NCI-H460 (cell line): ENCODE data around the gene FLG. TPM values are rescaled to one million over a fixed set of nuclear protein-coding genes. Genes with fewer than 3 reads are reported as not detected.
A peak's percentile ranks its signal among the peaks of the same experiment; 100 is the strongest.
"Not testable (repeated sequence)": the region's sequence is repeated elsewhere in the genome, so short reads cannot be mapped to it uniquely, and the experiment has no call there.

ENCODE experiments used
- DNase-seq: peaks from one replicate; pipeline ENCODE4 v3.0.0-alpha.2; 2016; ENCODE audit warnings: low read depth; ENCODE audit errors: extremely low read depth
- polyA plus RNA-seq: library from polyadenylated mRNA; depleted of rRNA; stranded (reverse); fragments of >200 nt; gene quantifications from 2 replicates; pipeline ENCODE4 v1.2.3, GENCODE V29; 2014; cell fraction: nucleus; rRNA removed
- total RNA-seq: library from RNA; depleted of rRNA; stranded (reverse); fragments of >200 nt; shearing (Covaris generic); gene quantifications from 2 replicates; pipeline ENCODE4 v1.2.3, GENCODE V29; 2014; rRNA removed

The FLG gene
- not detected in 2 replicates for total RNA-seq
- not detected in 2 replicates for polyA plus RNA-seq

DNA sequence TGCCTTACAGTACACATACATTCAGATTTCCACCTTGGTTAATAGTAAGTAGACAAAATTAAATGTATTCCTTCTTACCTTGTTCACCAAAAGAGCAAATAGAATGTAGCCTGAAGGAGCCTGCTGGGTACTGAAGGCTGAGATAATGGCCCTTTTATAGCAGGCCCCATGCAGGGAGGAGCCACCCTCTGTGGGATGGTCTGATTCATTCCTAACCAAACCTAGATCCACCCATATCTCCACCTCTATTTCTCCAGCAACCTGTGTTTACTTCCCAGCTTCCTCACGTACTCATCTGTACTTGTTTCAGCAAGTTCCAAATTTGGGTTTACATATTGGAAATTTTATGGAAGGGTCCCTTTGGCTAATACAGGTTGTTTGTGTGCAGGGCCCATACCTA is at the start of gene FLG:
TSS of gene FLG (minus strand) at position 129 of the 400 bp plus-strand sequence. CDS start 9,783 bp downstream, outside the sequence.
- no peak for DNase-seq

DNA sequence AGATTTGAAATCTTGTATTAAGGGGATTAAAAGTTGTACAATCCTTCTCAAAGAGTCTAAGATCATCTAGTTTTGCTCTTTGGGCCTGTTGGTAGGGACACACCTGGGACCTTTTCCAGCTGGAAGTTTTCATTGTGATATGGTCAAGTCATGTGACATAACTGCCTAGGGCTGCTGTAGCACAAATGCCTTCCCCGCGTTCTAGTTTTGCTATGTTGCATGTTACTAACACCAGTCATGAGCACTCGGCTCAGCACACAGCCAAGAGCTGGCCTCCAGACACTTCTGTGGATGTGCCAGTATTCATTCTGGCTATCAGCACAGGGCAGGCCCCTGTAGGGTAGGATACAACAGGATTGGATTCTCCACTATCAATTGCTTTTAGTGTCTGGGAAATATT is 49.4 kb upstream of the FLG start:
- DNase-seq, result no peak

DNA sequence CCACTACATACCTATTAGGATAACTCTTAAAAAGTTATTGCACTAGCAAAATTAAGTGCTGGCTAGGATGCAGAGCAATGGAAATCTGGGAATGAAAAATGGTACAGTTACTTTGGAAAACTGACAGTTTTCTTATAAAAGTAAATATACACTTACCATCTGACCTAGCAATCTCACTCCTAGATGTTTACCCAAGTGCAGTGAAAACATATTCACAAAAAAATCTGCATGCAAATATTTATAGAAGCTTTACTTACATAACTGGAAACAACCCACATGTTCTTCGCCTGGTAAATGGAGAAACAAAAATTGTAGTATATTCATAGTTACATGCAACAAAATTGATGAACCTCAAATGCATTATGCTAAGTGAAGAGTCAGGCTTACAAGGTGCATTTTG is 47.6 kb upstream of the FLG start:
- no peak for DNase-seq

DNA sequence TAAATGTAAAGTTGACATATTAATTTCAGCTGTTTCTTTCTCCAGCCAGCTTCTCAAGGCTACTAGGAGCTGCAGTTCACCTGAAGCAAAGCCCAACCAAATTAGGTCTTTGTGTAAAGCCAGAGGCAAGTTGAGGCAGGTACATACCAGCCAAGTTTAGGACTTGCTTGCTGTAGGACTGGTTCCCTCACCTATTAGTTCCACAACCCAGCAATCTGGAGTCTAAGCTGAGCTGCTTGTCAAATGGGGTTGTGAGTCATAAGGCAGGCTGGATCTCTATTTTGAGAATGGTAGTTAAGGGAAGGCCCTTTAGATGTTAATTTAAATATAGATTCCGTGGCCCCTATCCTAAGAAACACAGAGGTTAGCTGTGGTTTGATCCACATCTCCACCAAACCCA is 42.4 kb upstream of the FLG start:
- no peak for DNase-seq

DNA sequence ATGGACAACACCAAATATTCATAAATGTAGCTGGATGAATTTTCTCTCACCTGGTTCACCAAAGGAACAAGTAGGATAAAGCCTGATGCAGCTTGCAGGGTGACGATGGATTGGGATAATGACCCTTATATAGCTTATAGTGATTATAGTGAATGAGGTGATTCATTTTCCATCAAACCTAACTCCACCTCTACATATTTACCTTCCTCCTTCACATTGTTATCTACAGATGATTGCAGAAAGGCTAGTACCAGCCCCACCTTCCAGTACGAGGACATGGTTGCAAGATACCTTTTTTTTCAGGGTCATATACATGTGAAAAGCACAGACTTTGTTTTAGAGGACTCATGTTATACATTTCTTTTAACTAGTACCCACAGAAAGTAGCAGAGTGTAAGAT is 34.9 kb upstream of the FLG start, which contains the start of gene FLG2:
TSS of gene FLG2 (minus strand) at position 101 of the 400 bp plus-strand sequence. CDS start 1,122 bp downstream, outside the sequence.
- no peak for DNase-seq

DNA sequence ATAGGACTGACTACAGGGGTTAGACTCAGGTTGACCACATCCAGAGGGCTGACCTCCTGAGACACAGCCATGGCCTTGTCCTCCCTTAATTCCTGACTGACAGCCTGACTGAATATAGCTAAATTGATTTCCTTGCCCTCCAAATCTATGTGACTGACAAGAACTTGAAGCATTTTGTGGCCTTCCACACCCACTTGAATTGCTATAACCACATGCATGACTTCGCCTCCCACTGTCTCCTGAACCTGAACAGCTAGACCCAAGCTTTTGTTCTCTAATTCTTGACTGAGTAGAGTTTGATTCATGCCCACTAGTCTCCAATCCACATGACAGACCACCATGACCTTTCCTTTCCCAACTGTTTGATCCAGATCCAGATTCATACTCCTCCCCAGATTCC is 31.7 kb upstream of the FLG start:
- no peak for DNase-seq

DNA sequence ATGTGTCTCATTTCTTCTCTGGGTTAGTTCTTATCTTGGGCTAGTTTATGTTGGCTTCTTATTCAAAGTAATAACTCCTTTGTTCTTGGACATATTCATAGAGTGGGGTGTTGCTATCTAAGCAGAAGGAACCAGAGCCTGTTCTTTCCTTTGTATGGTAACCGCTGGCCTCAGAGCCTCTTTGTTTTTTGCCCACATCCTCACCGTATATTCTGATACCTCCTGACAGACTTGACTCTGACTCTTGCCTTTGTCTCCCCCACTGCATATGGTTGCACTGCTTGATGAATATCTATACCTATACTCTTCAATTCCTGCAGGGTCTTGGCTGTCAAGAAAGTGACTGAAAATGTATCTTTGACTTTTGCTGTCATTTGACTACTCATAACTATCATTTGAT is 24.6 kb upstream of the FLG start:
- no peak for DNase-seq

DNA sequence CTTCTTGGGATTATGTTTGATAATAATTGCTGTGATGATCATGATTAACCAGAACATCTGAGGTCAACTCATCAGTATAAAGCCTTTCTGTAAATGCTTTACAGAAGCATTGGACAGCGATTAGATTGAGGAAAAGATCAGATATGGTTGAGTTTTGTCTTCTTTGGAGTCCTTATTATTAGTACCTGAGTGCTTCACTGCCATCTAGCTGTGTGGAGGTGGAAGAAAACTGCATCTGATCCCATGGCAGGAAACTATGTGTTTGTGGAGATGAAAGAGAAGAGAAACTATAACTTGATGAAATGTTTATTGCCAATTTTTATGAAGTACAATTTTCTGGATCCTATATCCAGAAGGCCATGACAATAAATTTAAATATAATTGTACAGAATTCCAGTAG is 23.4 kb upstream of the FLG start:
- no peak for DNase-seq

DNA sequence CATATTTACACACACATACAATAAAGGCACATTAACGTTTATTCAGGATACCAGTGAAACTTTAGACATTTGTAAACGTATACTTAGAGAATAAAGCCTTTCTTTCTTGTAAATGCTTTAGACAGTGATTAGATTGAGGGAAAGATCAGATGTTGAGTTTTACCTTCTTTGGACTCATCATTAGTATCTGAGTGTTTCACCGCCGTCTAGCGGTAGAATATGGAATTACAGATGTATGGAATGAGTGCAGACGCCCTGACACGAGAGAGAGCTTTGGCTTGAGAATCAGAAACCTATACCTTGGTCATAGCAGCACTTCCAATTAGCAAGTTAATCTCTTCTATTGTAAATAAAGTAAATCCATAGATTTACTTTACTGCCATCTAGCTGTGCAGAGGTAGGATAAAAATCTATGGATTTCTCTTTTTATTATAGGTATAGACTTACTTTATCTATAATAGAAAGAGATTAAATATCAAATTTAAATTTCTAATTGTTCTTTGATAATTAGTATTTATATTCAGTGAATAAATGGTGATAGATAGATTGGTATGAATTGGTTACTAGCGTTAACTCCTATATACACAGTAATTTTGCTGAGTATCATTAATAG is 22.2 kb upstream of the FLG start:
- peak; percentile 82 for DNase-seq

DNA sequence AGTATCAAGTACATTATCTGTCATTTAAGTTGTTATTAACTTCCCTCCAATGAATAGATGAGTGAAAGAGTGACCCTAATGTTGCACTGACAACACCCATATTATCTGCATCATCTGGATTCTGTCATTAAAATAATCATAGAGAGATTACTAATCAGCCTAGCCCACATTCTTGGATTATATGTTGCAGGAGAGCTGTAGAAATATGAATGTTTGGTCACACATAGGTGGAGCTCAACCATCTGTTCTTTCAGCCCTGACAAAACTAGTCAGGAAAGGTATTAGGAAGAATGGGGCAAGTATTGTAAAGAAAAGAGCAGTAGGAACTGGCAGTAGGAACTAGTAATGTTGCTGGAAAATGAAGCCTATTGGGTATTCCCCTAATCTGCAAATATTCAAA is 19.4 kb upstream of the FLG start:
- DNase-seq, result no peak

DNA sequence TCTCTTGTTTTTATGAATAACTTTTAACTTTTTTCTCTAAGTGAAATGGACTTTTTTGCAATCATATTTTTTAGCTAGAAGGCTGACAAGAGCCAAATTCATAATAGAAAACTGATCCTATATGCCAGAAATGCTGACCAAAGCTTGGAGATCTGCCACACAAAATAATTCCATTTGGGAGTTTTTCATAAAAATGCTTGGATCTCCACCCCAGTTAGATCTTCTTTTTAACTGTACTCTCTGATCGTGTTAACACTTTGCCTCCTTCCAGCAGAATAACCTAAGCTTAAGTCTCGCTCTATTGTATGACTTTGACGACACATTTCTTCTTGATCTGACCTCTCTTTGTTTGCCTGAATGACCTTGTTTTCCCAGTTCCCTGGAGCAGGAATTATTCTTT is 18.0 kb upstream of the FLG start:
- DNase-seq, result no peak

DNA sequence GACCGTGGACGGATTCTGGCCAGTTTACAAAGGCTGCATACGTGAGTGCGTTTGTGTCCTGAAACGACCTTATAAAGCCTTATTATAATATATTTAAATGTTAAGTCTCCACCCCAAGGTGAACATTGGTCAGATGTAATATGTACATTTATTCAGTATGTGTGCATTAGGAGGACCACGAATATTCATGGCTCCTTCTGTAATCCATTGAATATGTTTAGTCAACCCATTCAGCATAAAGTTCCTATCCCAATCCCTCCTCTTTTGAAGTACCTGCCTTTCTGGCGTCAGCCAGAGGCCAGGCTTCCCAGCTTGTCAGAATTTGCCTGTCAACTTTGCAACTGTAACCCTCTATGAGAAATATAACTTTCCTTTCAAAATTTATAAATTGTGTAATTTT is 10.4 kb upstream of the FLG start:
- DNase-seq, result no peak

DNA sequence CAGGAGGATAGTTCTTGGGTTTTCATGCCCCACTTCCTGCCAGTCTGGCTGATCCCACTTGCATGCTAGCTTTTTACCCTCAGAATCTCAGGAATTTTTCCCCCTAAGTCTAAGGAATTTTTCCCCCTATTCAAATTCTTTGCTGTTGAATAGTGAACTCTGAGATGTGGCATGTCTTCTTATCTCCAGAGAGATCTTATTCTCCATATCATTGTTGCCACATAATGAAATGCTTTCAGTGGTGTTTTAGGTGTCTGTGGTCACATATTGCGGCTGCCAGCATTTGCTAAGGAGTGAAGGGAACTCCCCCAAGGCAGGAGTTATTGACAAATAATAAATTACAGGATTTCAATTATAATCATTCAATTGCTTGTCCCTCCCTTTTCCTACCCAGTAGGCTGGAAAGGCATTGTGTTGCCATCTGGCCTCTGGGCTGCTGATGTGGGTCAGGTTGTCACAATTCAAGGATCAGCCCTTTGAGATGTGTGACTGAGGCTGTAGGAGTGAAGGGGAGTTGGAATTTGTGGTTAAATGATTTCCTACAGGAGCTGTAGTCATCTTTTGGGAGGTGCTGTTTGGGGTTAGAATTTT is 3.9 kb upstream of the FLG start:
- no peak for DNase-seq

DNA sequence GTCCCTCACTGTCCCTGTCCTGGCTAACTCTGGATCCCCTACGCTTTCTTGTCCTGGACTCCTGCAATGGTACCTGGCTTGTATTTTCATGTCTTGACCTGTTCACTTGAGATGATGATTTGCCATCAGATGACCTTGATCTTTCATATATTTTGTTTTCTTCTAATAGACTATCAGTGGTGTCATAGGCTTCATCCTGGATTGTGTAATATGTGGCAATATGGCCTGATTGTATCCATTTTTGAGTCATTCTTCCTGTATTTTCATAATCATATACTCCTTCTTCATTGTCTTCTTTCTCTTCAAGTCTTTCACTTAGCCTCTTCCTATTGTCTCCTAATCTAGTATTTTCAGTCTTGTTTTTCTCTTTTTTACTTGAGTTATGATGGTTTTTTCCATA is 11.1 kb downstream of the FLG start:
- DNase-seq, result no peak

DNA sequence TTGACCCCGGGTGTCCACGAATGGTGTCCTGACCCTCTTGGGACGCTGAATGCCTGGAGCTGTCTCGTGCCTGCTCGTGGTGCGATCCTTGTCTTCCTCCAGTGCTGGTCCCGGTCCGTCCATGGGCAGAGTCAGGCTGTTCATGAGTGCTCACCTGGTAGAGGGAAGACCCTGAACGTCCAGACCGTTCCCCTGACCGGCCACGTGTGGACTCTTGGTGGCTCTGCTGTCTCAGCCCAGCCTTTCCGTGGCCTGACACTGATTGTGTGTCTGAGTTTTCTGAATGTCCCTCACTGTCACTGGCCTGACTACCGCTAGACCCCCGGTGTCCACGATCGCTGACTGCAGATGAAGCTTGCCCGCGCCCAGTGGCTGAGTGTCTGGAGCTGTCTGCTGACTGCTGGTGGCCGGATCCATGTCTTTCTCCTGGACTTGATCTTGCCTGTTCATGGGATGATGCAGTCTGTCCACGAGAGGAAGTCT is 11.7 kb downstream of the FLG start:
- DNase-seq, result no peak

DNA sequence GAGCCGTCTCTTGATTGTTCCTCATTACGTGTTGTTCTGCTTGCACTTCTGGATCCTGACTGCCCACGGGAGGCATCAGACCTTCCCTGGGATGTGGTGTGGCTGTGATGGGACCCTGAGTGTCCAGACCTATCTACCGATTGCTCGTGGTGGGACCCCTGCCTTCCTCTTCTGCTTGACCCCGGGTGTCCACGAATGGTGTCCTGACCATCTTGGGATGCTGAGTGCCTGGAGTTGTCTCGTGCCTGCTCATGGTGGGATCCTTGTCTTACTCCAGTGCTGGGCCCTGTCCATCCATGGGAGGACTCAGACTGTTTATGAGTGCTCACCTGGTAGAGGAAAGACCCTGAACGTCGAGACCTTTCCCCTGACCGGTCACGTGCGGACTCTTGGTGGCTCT is 12.9 kb downstream of the FLG start:
- DNase-seq, result not testable (repeated sequence)

DNA sequence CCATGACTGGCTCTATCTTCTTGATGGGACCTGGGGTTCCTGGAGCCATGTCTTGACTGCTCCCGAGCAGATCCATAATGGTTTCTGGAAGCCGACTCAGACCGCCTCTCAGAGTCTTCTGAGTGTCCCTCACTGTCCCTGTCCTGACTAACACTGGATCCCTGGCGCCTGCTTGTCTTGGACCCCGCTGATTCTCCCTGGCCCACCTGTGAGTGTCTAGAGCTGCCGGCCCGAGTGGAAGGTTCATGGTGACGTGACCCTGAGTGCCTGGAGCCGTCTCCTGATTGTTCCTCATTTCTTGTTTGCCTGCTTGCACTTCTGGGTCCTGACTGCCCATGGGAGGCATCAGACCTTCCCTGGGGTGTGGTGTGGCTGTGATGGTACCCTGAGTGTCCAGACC is 15.1 kb downstream of the FLG start:
- DNase-seq, result no peak

DNA sequence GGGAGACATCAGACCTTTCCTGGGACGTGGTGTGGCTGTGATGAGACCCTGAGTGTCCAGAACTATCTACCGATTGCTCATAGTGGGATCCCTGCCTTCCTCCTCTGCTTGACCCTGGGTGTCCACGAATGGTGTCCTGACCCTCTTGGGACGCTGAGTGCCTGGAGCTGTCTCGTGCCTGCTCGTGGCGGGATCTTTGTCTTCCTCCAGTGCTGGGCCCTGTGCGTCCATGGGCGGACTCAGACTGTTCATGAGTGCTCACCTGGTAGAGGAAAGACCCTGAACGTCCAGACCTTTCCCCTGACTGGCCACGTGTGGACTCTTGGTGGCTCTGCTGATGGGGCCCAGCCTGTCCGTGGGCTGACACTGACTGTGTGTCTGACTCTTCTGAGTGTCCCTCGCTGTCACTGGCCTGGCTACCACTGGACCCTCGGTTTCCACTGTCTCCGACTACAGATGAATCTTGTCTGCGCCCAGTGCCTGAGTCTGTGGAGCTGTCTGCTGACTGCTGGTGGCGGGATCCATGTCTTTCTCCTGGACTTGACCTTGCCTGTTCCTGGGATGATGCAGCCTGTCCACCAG is 15.6 kb downstream of the FLG start:
- not testable (repeated sequence) for DNase-seq

DNA sequence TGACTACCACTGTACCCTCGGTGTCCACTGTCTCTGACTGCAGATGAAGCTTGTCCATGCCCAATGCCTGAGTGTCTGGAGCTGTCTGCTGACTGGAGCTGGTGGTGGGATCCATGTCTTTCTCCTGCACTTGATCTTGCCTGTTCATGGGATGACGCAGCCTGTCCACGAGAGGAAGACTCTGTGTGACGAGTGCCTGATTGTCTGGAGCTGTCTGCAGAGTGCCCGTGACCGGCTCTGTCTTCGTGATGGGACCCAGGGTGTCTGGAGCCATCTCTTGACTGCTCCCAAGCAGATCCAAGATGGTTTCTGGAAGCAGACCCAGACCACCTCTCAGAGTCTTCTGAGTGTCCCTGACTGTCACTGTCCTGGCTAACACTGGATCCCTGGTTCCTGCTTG is 16.3 kb downstream of the FLG start:
- DNase-seq, result not testable (repeated sequence)

DNA sequence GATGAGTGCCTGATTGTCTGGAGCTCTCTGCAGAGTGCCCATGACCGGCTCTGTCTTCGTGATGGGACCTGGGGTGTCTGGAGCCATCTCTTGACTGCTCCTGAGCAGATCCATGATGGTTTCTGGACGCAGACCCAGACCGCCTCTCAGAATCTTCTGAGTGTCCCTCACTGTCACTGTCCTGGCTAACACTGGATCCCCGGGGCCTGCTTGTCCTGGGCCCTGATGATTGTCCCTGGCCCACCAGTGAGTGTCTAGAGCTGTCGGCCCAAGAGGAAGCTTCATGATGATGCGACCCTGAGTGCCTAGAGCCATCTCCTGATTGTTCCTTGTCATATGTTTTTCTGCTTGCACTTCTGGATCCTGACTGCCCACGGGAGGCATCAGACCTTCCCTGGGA is 17.1 kb downstream of the FLG start:
- DNase-seq, result not testable (repeated sequence)

DNA sequence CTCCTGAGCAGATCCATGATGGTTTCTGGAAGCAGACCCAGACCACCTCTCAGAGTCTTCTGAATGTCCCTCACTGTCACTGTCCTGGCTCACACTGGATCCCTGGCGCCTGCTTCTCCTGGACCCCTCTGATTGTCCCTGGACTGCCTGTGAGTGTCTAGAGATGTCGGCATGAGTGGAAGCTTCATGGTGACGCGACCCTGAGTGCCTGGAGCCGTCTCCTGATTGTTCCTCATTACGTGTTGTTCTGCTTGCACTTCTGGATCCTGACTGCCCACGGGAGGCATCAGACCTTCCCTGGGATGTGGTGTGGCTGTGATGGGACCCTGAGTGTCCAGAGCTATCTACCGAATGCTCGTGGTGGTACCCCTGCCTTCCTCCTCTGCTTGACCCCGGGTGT is 18.9 kb downstream of the FLG start:
- DNase-seq, result not testable (repeated sequence)

DNA sequence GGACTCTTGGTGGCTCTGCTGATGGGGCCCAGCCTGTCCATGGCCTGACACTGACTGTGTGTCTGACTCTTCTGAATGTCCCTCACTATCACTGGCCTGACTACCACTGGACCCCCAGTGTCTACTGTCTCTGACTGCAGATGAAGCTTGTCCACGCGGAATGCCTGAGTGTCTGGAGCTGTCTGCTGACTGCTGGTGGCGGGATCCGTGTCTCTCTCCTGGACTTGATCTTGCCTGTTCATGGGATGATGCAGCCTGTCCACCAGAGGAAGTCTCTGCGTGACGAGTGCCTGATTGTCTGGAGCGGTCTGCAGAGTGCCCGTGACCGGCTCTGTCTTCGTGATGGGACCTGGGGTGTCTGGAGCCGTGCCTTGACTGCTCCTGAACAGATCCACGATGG is 20.3 kb downstream of the FLG start:
- DNase-seq, result not testable (repeated sequence)
